HAP-1 (cell line): ENCODE results near the gene CIB4.
A peak's percentile ranks its signal among the peaks of the same experiment; 100 is the strongest.
"Not testable (repeated sequence)": the region's sequence is repeated elsewhere in the genome, so short reads cannot be mapped to it uniquely, and the experiment has no call there.

Experiments used
- DNase-seq, 2 experiments: peaks; one replicate each; pipeline ENCODE4 v3.0.0-alpha.2; 2016 to 2020; ENCODE audit warnings: low spot score in 2 of 2
- H3K27me3 ChIP-seq: fragments of 250-450 bp; sonication (Bioruptor Pico); 2 replicates; pipeline ENCODE4 v1.5.1; 2020; ENCODE audit warnings: low read depth, mild to moderate bottlenecking, moderate library complexity
- H3K36me3 ChIP-seq: fragments of 250-450 bp; sonication (Bioruptor Pico); replicated peaks from 2 replicates; pipeline ENCODE4 v1.5.1; 2020; ENCODE audit warnings: mild to moderate bottlenecking
- H3K4me1 ChIP-seq: fragments of 250-450 bp; sonication (Bioruptor Pico); 2 replicates; pipeline ENCODE4 v1.5.1; 2020; ENCODE audit warnings: mild to moderate bottlenecking
- H3K4me3 ChIP-seq: fragments of 250-450 bp; sonication (Bioruptor Pico); 2 replicates; pipeline ENCODE4 v1.5.1; 2020; ENCODE audit warnings: mild to moderate bottlenecking, moderate library complexity
- H3K9me3 ChIP-seq: fragments of 250-450 bp; sonication (Bioruptor Pico); 2 replicates; pipeline ENCODE4 v1.5.1; 2020; ENCODE audit warnings: mild to moderate bottlenecking, moderate library complexity
- in situ Hi-C: fragments of 300-500 bp; cut with MboI; formaldehyde crosslinking; loops from 3 replicates; pipeline ENCODE4 v1.14.3; 2020; ENCODE audit warnings: low sequenced_read_pairs, inconsistent platforms, mixed read lengths

Gene CIB4

DNA sequence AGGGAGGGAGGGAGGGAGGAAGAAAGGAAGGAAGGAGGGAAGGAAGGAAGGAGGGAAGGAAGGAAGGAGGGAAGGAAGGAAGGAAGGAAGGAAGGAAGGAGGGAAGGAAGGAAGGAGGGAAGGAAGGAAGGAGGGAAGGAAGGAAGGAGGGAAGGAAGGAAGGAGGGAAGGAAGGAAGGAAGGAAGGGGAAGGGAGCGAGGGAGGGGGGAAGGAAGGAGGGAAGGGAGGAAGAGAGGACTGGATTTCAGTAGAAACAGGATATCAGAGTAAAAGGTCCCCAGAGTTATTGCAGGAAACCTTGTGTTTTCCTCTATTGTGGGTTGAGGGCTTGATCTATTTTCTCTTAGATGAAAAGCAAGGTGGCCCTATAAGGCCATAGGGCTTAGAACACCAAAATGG lies 14.0 kb upstream of the CIB4 start:
- H3K9me3 ChIP-seq, H3K4me1 ChIP-seq, in situ Hi-C loops, H3K36me3 ChIP-seq, DNase-seq, H3K27me3 ChIP-seq, H3K4me3 ChIP-seq: not testable (repeated sequence)

DNA sequence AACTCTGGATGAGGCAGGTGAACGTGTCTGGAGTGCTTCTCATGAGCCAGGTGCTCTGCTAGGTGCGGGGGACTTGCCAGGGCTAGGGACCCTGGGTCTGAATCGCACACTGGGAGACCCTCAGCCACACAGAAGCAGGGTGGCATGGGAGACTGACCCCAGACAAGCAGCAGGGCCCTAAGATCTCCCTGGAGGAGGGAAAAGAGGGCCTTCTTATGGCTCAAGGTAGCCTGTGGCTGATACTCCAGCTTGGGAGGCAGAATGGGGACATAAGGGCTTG lies 12.8 kb upstream of the CIB4 start:
- Histone ChIP-seq H3K4me1 (no peaks in the 10 kb centered on the region), H3K4me3 (no peak overlapping the region), H3K36me3 (no peaks in the 10 kb centered on the region), H3K9me3 (no peaks in the 10 kb centered on the region), H3K27me3 (peaks cover 2% of the 10 kb centered on the region; the same call in 1 of the 2 replicates)
- in situ Hi-C loops, result no loop called here
- DNase-seq, result no peak

DNA sequence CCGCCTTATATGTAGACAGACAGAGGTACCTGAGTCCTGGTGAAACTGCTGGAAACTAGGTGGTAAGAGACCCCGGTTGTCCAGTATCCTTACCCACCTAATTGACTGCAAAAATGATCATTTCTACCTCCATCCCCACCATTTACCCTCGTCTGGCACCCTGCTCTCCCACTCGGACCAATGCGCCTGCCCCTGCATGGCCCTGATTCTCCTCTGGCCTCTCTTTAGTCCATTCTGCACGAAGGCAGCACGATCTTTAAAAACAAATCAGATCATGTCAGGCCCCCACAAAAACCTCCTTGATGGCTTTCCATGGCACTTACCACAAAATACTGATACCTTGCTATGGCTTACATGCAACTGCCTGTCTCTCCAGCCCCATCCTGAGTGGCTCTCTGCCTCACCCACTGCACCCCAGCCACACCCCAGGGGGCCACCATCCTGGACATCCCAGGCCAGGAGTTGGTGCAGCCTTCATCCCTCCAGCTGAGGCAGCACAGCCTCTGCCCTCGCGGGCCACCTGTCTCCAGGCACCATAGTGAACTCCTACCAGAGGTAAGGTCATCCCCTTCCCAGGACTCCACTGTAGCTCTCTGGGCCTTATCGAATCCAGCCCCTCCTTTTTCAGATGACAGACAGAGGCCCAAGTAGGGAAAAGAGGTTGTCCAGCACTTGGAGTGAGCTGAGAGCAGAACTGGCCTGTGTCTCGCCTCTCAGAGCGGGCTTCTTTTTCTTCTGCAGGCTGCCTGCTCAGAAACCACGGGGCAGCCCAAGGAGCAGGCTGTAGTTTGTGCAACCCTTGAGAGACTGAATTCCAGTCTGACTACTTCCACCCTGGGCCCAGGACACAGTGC lies 12.3 kb upstream of the CIB4 start:
- no peak for DNase-seq
- no peaks in the 10 kb centered on the region for H3K36me3 ChIP-seq
- H3K27me3 ChIP-seq, result peaks cover 2% of the 10 kb centered on the region; the same call in 1 of the 2 replicates
- no peaks in the 10 kb centered on the region for H3K9me3 ChIP-seq
- no peaks in the 10 kb centered on the region for H3K4me1 ChIP-seq
- in situ Hi-C loops, result no loop called here
- no peak overlapping the region for H3K4me3 ChIP-seq

DNA sequence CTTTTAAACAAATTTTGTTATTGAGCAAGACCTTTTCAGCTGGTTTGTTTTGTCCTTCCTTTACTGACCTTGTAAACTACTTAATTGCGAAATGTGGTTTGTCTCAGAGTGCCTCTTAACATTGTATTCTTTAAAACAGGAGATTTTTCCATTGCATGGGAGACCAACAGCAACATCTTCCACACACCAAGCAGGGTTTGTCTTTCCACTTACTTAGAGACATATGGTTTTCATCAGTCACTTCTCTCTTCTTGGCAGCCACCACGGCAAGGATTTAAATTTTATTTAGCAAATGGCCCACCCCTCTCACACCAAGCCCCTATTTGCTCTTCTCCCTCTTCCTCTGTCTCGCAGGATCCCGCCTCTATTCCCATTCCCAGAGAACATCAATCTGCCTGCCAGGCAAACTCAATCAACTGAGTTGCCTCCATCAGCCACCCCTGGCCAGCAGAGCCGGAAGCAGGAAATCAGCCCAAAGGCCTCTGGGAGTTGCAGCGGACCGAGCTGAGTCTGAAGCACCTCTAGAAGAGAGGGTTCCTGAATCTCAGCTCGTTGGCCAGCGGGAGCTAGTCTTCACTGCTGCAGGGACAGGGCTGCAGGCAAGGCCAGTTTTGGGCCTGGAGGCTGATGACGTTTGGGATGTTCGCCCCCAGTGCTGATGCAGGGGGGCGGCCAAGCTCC lies 11.3 kb upstream of the CIB4 start:
- Histone ChIP-seq H3K9me3 (no peaks in the 10 kb centered on the region), H3K4me3 (no peak overlapping the region), H3K4me1 (no peaks in the 10 kb centered on the region), H3K27me3 (peaks cover 2% of the 10 kb centered on the region; the same call in 1 of the 2 replicates), H3K36me3 (no peaks in the 10 kb centered on the region)
- in situ Hi-C loops, result no loop called here
- no peak for DNase-seq

DNA sequence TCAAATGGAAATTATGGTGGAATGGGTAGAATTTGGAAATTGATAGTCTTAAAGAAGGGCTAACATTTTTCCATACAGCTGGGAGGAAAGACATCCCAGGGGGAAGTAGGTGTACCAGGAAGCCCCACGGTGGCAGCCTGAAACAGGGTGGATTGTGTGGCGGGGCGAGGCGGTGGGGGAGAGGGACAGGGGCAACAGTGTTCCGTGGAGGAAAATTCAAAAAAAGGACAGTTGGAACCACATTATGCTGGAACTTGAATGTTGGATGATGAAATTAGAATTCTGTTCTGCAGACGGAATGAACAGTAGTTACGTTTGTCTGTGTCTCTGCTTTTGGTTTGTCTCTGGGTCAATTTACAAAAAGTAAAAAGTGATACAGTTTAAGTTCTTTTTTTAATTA lies 10.6 kb upstream of the CIB4 start:
- Histone ChIP-seq H3K27me3 (peaks cover 3% of the 10 kb centered on the region), H3K36me3 (no peaks in the 10 kb centered on the region), H3K9me3 (no peaks in the 10 kb centered on the region), H3K4me3 (no peak overlapping the region), H3K4me1 (no peaks in the 10 kb centered on the region)
- no peak for DNase-seq
- in situ Hi-C loops, result no loop called here

DNA sequence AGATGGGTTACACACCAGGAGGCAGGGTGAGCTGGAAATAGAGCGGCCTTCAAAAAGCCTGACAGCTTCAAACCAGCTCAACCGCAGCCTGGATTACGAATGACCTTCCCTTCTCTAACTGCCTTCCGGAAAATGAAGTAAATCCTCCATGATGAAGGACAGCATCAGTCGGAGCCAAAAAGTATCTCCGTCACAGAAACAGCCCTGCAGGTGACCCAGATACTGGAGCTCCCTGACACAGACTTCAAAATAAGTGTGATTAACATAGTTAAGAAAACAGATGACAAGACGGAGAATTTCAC lies 10.3 kb upstream of the CIB4 start:
- in situ Hi-C loops, result no loop called here
- Histone ChIP-seq H3K4me1 (no peaks in the 10 kb centered on the region), H3K9me3 (no peaks in the 10 kb centered on the region), H3K27me3 (peaks cover 7% of the 10 kb centered on the region), H3K36me3 (no peaks in the 10 kb centered on the region), H3K4me3 (no peak overlapping the region)
- no peak for DNase-seq

DNA sequence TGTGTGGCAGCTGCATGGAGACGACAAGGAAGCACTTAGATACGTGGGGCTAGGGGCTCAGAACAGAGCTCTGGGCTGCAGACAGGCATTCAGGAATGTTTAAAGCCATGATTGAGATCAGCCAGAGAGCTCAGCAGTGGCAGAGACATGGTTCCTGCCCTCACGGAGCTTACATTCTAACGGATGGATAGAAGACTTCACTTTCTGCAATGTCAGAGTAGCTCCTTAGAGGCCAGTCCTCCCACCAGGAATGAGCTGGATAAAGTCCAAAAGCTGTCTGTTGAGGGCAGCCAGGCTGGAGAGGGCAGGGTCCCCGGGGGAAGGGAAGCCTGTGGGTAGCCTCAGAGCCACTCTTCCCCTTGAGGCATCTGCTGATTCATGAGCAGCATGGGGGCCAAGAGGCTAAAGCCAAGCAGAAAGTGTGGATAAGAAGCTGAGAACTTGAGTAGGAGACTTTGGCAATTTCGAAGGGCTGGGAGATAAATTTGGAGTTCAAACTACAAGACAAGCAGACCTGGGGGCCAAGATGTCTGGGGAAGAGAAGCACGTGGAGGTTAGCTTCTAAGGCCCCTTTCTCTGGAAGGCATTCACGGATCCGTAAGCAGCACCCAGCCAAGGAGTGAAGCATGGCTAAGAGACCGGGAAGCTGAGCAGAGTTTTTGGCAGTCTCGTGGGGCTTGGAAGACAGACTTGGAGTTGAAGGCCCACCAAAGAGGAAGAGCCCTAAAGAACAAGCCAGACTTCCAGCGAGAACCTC lies 9.7 kb upstream of the CIB4 start:
- peak in 1 of 2 experiments; percentile 1 for DNase-seq
- in situ Hi-C loops, result no loop called here
- peaks cover 11% of the 10 kb centered on the region for H3K27me3 ChIP-seq

DNA sequence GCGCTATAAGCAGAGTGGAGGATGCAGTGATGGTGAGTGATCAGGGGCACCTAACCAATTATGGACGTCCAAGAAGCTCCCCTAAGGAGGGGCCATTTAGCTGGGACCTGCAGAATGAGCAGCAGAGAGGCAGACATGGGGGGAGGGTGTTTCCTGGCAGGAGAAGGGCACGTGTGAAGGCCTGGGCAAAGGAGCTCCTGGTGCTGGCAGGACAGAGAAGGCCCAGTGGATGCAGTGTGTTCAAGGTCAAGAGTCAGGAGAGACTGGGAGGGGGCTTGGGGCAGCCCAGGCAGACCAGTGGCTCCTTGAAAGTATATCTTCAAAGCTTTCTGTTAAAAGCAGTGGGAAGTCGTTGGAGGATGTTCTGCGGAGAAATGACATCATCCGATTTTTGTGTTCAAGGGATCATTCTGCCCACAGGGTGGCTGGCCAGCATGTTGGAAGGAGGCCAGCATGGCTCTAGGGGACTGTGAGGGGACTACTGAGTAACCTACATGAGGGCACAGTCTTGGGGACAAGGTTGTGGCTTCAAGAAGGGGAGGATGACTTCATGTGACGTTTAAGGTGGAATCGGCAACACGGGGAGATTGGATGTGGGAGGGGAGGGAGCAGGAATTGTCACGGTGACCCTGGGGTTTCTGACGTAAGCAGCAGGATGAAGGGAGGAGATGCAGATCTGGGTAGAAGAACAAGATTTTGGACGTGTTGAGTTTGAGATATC lies 9.0 kb upstream of the CIB4 start:
- in situ Hi-C loops, result no loop called here
- peaks cover 18% of the 10 kb centered on the region for H3K27me3 ChIP-seq
- peak in 1 of 2 experiments; percentile 3 for DNase-seq
- H3K4me3 ChIP-seq, result no peak overlapping the region
- no peaks in the 10 kb centered on the region; the same call in none of the 2 replicates for H3K4me1 ChIP-seq
- H3K36me3 ChIP-seq, result no peaks in the 10 kb centered on the region
- no peaks in the 10 kb centered on the region for H3K9me3 ChIP-seq

More for the DNA sequence above, 9.7 kb upstream of the CIB4 start:
- Histone ChIP-seq H3K4me3 (no peak overlapping the region), H3K9me3 (no peaks in the 10 kb centered on the region), H3K36me3 (no peaks in the 10 kb centered on the region), H3K4me1 (no peaks in the 10 kb centered on the region; the same call in 1 of the 2 replicates)

DNA sequence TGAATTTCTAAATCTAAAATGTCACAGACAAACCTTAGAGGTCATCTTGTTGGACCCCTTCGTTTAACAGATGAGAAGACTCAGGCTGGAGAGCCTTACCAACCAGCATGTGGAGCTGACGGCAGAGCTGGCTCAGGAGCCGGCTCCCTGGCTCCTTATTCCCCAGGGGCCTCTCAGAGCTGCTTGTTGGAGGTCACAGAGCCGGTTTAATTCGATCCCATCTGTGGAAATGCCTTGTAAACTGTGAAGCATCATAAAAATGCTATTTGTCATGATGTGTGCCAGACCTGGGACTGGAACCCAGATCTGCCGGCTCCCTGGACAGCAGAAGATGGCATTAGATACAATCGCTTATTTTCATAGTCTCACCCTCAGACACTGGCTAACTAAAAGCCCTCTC lies 8.2 kb upstream of the CIB4 start:
- H3K9me3 ChIP-seq, result no peaks in the 10 kb centered on the region
- H3K4me3 ChIP-seq, result no peak overlapping the region
- no peaks in the 10 kb centered on the region for H3K36me3 ChIP-seq
- no peaks in the 10 kb centered on the region; the same call in none of the 2 replicates for H3K4me1 ChIP-seq
- in situ Hi-C loops, result no loop called here
- peaks cover 23% of the 10 kb centered on the region for H3K27me3 ChIP-seq
- DNase-seq, result no peak

DNA sequence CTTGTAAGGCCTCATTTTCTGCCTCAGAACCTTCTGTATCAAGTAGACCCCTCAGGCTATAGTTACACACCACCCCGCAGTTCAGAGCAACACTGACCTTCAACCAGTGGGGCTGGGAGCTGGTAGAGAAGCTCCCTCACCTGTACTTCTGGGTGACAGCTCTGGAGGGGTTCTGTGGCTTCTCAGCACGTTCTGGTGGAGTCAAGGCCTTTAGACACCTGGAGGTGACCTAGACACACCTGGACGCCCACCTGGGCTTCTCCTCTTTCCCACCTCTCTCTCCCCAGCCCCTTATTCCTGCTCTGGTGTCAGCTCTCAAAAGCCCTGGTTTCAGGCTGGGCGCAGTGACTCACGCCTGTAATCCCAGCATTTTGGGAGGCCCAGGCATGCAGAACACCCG lies 7.3 kb upstream of the CIB4 start:
- in situ Hi-C loops, result no loop called here
- H3K4me1 ChIP-seq, result no peaks in the 10 kb centered on the region; the same call in none of the 2 replicates
- no peak overlapping the region for H3K4me3 ChIP-seq
- DNase-seq, result no peak
- no peaks in the 10 kb centered on the region for H3K9me3 ChIP-seq
- H3K36me3 ChIP-seq, result no peaks in the 10 kb centered on the region
- H3K27me3 ChIP-seq, result peaks cover 21% of the 10 kb centered on the region

DNA sequence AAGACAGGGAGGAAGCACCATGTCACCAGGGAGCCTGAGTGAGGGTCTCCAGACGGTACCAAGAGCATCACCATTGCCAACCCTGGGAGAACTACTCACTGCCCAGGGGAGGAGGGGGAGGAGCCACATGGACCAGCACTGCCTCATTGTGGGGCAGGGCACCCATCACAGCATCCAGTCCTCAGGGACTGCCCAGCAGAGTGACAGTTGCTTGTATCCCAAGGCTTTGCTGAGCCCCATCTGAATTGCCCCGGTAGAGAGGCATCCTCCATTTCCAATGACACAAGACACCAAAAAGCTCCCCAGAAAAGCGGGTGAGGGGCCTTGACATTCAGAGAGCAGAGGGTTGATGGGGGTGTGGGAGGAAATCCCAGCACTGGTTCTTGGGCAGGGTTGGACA lies 6.8 kb upstream of the CIB4 start:
- H3K36me3 ChIP-seq, result no peaks in the 10 kb centered on the region
- in situ Hi-C loops, result no loop called here
- H3K9me3 ChIP-seq, result no peaks in the 10 kb centered on the region
- no peaks in the 10 kb centered on the region; the same call in none of the 2 replicates for H3K4me1 ChIP-seq
- peaks cover 21% of the 10 kb centered on the region for H3K27me3 ChIP-seq
- DNase-seq, result no peak
- no peak overlapping the region for H3K4me3 ChIP-seq

DNA sequence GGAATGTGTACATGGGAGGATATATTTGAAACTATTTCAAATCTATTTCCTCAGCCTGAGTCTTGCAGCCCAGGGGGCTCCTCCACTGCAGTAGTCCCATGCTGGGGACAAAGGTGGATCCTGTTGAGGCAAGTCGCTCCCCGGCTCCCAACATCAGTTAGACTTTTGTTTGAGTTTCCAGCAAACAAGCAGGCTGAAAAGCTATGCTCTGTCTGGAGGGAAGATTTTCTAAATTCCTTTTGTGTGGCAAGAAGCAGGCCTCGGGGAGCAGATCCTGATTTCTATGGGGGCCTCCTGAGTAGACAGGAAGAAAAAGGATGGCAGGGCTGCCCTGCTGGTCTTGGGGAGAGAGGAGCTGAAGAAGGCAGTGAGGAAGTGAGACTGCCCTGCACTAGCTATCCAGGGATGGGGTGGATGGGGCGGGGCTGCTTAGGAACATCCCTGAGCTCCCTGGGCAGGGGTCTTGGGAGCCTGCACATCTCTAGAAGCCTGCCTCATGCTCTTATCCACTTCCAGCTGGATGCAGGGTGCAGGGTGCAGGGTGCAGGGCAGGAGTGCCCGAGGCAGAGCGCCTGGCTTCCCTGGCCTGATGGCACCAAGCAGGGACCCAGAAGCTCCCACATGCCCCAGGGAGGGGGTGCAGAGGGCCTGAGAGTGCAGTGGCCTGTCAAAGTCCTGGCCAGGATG lies 6.0 kb upstream of the CIB4 start:
- H3K4me1 ChIP-seq, result no peaks in the 10 kb centered on the region; the same call in none of the 2 replicates
- no peaks in the 10 kb centered on the region for H3K9me3 ChIP-seq
- H3K27me3 ChIP-seq, result peaks cover 21% of the 10 kb centered on the region
- DNase-seq, result no peak
- no peak overlapping the region for H3K4me3 ChIP-seq
- H3K36me3 ChIP-seq, result no peaks in the 10 kb centered on the region
- in situ Hi-C loops, result no loop called here

DNA sequence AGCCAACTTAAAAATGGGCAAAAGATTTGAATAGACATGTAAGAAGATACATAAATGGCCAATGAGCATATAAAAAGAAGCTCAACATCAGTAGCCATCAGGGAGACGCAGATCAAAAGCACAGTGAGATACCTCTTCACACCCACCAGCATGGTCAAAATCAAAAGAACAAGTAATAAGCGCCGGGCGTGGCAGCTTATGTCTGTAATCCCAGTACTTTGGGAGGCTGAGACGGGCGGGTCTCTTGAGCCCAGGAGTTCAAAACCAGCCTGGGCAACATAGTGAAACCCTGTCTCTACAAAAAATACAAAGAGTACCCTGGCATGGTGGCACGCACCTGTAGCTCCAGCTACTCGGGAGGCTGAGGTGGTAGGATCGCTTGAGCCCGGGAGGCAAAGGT lies 4.6 kb upstream of the CIB4 start:
- no peak for DNase-seq

More for the DNA sequence above, 4.6 kb upstream of the CIB4 start:
- Histone ChIP-seq H3K4me3 (no peak overlapping the region), H3K4me1 (no peaks in the 10 kb centered on the region; the same call in none of the 2 replicates), H3K27me3 (peaks cover 21% of the 10 kb centered on the region), H3K36me3 (no peaks in the 10 kb centered on the region), H3K9me3 (no peaks in the 10 kb centered on the region)
- in situ Hi-C loops, result no loop called here
